GM18507 (cell line): Measurements from ENCODE around the gene CACNA1D.
"Not testable (repeated sequence)": the region's sequence is repeated elsewhere in the genome, so short reads cannot be mapped to it uniquely, and the experiment has no call there.

ENCODE experiments used
- DNase-seq: peaks from one replicate; pipeline ENCODE4 v3.0.0; 2011; ENCODE audit warnings: low read depth; ENCODE audit not compliant: insufficient read length; ENCODE audit errors: extremely low spot score
- FAIRE-seq: peaks from 2 replicates; lab custom pipeline; 2011; peaks lifted over from hg19 to GRCh38; lab: Jason Lieb, UNC

Gene CACNA1D

GRCh38 chr3:53554559-53555067 is 60.2 kb downstream of the CACNA1D start:
- FAIRE-seq (no peak), DNase-seq (peak; percentile 38)

- FAIRE-seq (peak; percentile 86), DNase-seq (peak; percentile 9)
These were observed 60.7 kb downstream of the CACNA1D start for GRCh38 chr3:53555068-53555588.

- no peak for FAIRE-seq
- DNase-seq, result no peak
These were observed 72.2 kb downstream of the CACNA1D start for GRCh38 chr3:53566461-53567145.

- DNase-seq, result no peak
- no peak for FAIRE-seq
These were observed 75.7 kb downstream of the CACNA1D start for GRCh38 chr3:53570081-53570480.

- DNase-seq (no peak), FAIRE-seq (no peak)
These were observed 76.3 kb downstream of the CACNA1D start for GRCh38 chr3:53570709-53571108.

GRCh38 chr3:53571264-53571663 is 76.9 kb downstream of the CACNA1D start:
- DNase-seq, result no peak
- no peak for FAIRE-seq

- not testable (repeated sequence) for FAIRE-seq, DNase-seq
These were observed 77.8 kb downstream of the CACNA1D start for GRCh38 chr3:53572184-53572583.

GRCh38 chr3:53577506-53577905 is 83.1 kb downstream of the CACNA1D start:
- no peak for DNase-seq
- FAIRE-seq, result no peak

GRCh38 chr3:53579636-53580035 is 85.2 kb downstream of the CACNA1D start:
- DNase-seq (no peak), FAIRE-seq (no peak)

GRCh38 chr3:53581671-53582070 is 87.3 kb downstream of the CACNA1D start:
- FAIRE-seq, result no peak
- DNase-seq, result no peak

- no peak for DNase-seq
- FAIRE-seq, result no peak
These were observed 88.8 kb downstream of the CACNA1D start for GRCh38 chr3:53583161-53583690.

GRCh38 chr3:53585049-53585448 is 90.6 kb downstream of the CACNA1D start:
- no peak for FAIRE-seq
- DNase-seq, result no peak

GRCh38 chr3:53585627-53586026 is 91.2 kb downstream of the CACNA1D start:
- DNase-seq, result no peak
- FAIRE-seq, result no peak

- FAIRE-seq, result no peak
- DNase-seq, result no peak
These were observed 93.7 kb downstream of the CACNA1D start for GRCh38 chr3:53588122-53588521.

- DNase-seq (no peak), FAIRE-seq (no peak)
These were observed 94.8 kb downstream of the CACNA1D start for GRCh38 chr3:53589201-53589600.

GRCh38 chr3:53589806-53590205 is 95.4 kb downstream of the CACNA1D start:
- FAIRE-seq, result no peak
- no peak for DNase-seq

GRCh38 chr3:53590606-53591005 is 96.2 kb downstream of the CACNA1D start:
- DNase-seq (no peak), FAIRE-seq (no peak)

GRCh38 chr3:53591646-53592045 is 97.2 kb downstream of the CACNA1D start:
- no peak for DNase-seq
- FAIRE-seq, result no peak

GRCh38 chr3:53592862-53593261 is 98.5 kb downstream of the CACNA1D start:
- no peak for FAIRE-seq
- no peak for DNase-seq

GRCh38 chr3:53593611-53594010 is 99.2 kb downstream of the CACNA1D start:
- FAIRE-seq (no peak), DNase-seq (no peak)

- FAIRE-seq, result no peak
- DNase-seq, result no peak
These were observed 99.9 kb downstream of the CACNA1D start for GRCh38 chr3:53594276-53594675.
